Fibroblast of lung (primary cell): ENCODE measurements around the gene PFKP. TPM values are rescaled to one million over a fixed set of nuclear protein-coding genes. Genes with fewer than 3 reads are reported as not detected.

Experiments
- DNase-seq, 2 donors: peaks; one replicate each; pipeline versions ENCODE4 v3.0.0 to v3.0.0-alpha.2; 2010; ENCODE audit warnings: low read depth in 2 of 2
- H2AFZ ChIP-seq: 2 replicates; pipeline ENCODE4 v1.5.1; 2012; ENCODE audit warnings: low read length, control low read depth, inconsistent platforms
- H3K27ac ChIP-seq: 2 replicates; pipeline ENCODE4 v1.5.1; 2011; ENCODE audit warnings: low read length, control low read depth; ENCODE audit not compliant: insufficient read depth
- H3K27me3 ChIP-seq: 2 replicates; pipeline ENCODE4 v1.5.1; 2011; ENCODE audit warnings: mild to moderate bottlenecking, low read length; ENCODE audit not compliant: control insufficient read depth, insufficient read depth
- H3K36me3 ChIP-seq: 2 replicates; pipeline ENCODE4 v1.5.1; 2011; ENCODE audit warnings: low read length; ENCODE audit not compliant: control insufficient read depth, insufficient read depth
- H3K4me1 ChIP-seq: 2 replicates; pipeline ENCODE4 v1.5.1; 2011; ENCODE audit warnings: low read length; ENCODE audit not compliant: control insufficient read depth, insufficient read depth; ENCODE audit errors: extremely low read depth
- H3K4me2 ChIP-seq: 2 replicates; pipeline ENCODE4 v1.5.1; 2011; ENCODE audit warnings: low read length, control low read depth; ENCODE audit not compliant: insufficient read depth; ENCODE audit errors: extremely low read depth
- H3K4me3 ChIP-seq, 4 experiments: fragments of 200-600 bp in 1 of 4; sonication (generic) in 1 of 4; replicated peaks in 1 of 4; 2 replicates each; pipeline ENCODE4 v1.5.1; 2011 to 2016; ENCODE audit warnings: low read length in 4 of 4, low read depth in 3 of 4, mild to moderate bottlenecking in 3 of 4, control low read depth in 2 of 4, inconsistent platforms in 1 of 4, mixed read lengths in 1 of 4; ENCODE audit not compliant: insufficient read depth in 1 of 4; ENCODE audit errors: control extremely low read depth in 1 of 4
- H3K79me2 ChIP-seq: 2 replicates; pipeline ENCODE4 v1.5.1; 2012; ENCODE audit warnings: mild to moderate bottlenecking, low read length, inconsistent platforms; ENCODE audit not compliant: control insufficient read depth, insufficient read depth
- H3K9ac ChIP-seq: 2 replicates; pipeline ENCODE4 v1.5.1; 2011; ENCODE audit warnings: mild to moderate bottlenecking, low read length, control low read depth; ENCODE audit not compliant: insufficient read depth
- H3K9me3 ChIP-seq: 2 replicates; pipeline ENCODE4 v1.5.1; 2012; ENCODE audit warnings: low read depth, low read length; ENCODE audit not compliant: control insufficient read depth, insufficient read depth
- H4K20me1 ChIP-seq: 2 replicates; pipeline ENCODE4 v1.5.1; 2011; ENCODE audit warnings: low read length; ENCODE audit not compliant: control insufficient read depth, insufficient read depth; ENCODE audit errors: extremely low read depth
- CTCF ChIP-seq, 2 donors: IDR thresholded peaks in 1 of 2; conservative IDR thresholded peaks in 1 of 2; 1 replicate in 1 of 2; 2 replicates in 1 of 2; pipeline ENCODE4 v1.5.1; 2011 to 2012; ENCODE audit warnings: low read length in 2 of 2, control low read depth in 1 of 2, inconsistent platforms in 1 of 2, low read depth in 1 of 2, mild to moderate bottlenecking in 1 of 2
- EZH2 ChIP-seq: IDR thresholded peaks from 2 replicates; pipeline ENCODE4 v1.5.1; 2012; ENCODE audit warnings: low read length, control low read depth, mild to moderate bottlenecking; ENCODE audit errors: missing control alignments
- polyA plus RNA-seq, 2 donors: library from polyadenylated mRNA; depleted of rRNA in 1 of 2; stranded (reverse) in 1 of 2; unstranded in 1 of 2; fragments of >200 nt; gene quantifications; 2 replicates each; pipeline ENCODE4 v1.2.1, GENCODE V29; 2011 to 2012; ENCODE audit warnings: missing spikeins in 1 of 2
- total RNA-seq: library from RNA; depleted of rRNA; stranded (reverse); fragments of >200 nt; gene quantifications from 2 replicates; pipeline ENCODE4 v1.2.1, GENCODE V29; 2014

PFKP gene
- total and polyA plus RNA-seq, 2 donors (not counting 1 experiment from before 2014, with no cell fraction given): 74.3 to 90.3 TPM

DNA sequence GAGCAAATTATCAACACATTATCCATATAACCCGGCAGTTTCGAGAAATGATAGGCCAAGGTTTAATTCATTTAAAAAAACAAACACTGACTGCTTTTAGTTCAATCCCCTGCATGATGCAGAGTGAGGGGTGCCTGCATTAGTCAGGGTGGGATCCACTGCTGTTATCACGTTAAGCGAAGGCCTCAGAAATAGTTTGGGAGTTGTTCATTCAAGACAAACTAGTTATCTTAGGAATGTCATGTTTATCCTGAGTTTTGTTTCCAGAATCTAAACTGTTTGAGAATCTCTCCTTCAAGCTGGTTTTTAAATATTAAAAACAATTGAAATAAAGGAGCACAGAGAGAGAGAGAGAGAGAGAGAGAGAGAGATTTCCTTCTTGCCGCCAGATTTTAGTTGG is 36.6 kb upstream of the PFKP start:
- H3K9ac ChIP-seq: no peak overlapping the region
- no peak overlapping the region for H3K27ac ChIP-seq
- no peak overlapping the region for H3K4me3 ChIP-seq
- H2AFZ ChIP-seq: no peak overlapping the region
- no peaks in the 10 kb centered on the region for H3K4me1 ChIP-seq
- no peak for DNase-seq
- TF ChIP-seq CTCF (conservative IDR thresholded peaks at IDR 0.05 in 1 of 2, IDR thresholded peaks at IDR 0.05 in 1 of 2; ENCODE audit: low read depth in 1 of 2, low read length in 2 of 2) (no peak), EZH2 (no peak)
- H3K36me3 ChIP-seq: no peaks in the 10 kb centered on the region
- H3K79me2 ChIP-seq: no peaks in the 10 kb centered on the region
- H3K9me3 ChIP-seq: no peaks in the 10 kb centered on the region
- H3K4me2 ChIP-seq: no peak overlapping the region
- H4K20me1 ChIP-seq: no peaks in the 10 kb centered on the region
- H3K27me3 ChIP-seq: no peaks in the 10 kb centered on the region

- no peaks in the 10 kb centered on the region for H3K79me2 ChIP-seq
- no peak overlapping the region for H3K27ac ChIP-seq
- no peaks in the 10 kb centered on the region for H3K4me1 ChIP-seq
These were observed 35.9 kb upstream of the PFKP start for GRCh38 chr10:3031490-3031889.

DNA sequence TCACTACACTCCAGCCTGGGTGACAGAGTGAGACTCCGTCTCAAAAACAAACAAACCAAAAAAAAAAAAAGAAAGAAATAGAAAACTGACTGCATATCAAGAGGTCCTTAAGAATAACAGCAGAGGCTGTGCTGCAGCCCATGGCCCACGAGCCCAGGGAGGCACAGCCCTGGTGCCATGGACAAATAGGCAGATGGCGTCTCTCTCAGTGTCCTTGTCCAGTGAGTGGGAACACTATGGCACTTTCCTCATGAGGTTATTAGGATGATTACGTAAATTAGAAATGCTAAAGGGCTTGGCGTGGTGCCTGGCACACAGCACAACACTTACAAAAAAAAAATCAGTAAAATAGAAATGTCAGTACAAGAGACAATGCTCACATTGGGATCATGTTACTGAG is 33.4 kb upstream of the PFKP start:
- Histone ChIP-seq H3K4me1 (no peaks in the 10 kb centered on the region), H3K27me3 (no peaks in the 10 kb centered on the region), H4K20me1 (no peaks in the 10 kb centered on the region), H2AFZ (no peak overlapping the region), H3K9ac (no peak overlapping the region), H3K27ac (no peak overlapping the region), H3K36me3 (no peaks in the 10 kb centered on the region), H3K4me3 (no peak overlapping the region), H3K79me2 (no peaks in the 10 kb centered on the region), H3K9me3 (no peaks in the 10 kb centered on the region), H3K4me2 (no peak overlapping the region)
- DNase-seq: peak in 1 of 2 donors; percentile 18
- TF ChIP-seq EZH2 (no peak), CTCF (conservative IDR thresholded peaks at IDR 0.05 in 1 of 2, IDR thresholded peaks at IDR 0.05 in 1 of 2; ENCODE audit: low read depth in 1 of 2, low read length in 2 of 2) (no peak)

More at GRCh38 chr10:3031490-3031889, 35.9 kb upstream of the PFKP start:
- Histone ChIP-seq H3K36me3 (no peaks in the 10 kb centered on the region), H3K9me3 (no peaks in the 10 kb centered on the region), H4K20me1 (no peaks in the 10 kb centered on the region), H2AFZ (no peak overlapping the region), H3K4me2 (no peak overlapping the region), H3K27me3 (no peaks in the 10 kb centered on the region), H3K9ac (no peak overlapping the region), H3K4me3 (no peak overlapping the region)
- TF ChIP-seq CTCF (conservative IDR thresholded peaks at IDR 0.05 in 1 of 2, IDR thresholded peaks at IDR 0.05 in 1 of 2; ENCODE audit: low read depth in 1 of 2, low read length in 2 of 2): no peak
- TF ChIP-seq EZH2: no peak
- DNase-seq: no peak
